ENCODE results near the gene BRPF3.

Gene BRPF3

DNA sequence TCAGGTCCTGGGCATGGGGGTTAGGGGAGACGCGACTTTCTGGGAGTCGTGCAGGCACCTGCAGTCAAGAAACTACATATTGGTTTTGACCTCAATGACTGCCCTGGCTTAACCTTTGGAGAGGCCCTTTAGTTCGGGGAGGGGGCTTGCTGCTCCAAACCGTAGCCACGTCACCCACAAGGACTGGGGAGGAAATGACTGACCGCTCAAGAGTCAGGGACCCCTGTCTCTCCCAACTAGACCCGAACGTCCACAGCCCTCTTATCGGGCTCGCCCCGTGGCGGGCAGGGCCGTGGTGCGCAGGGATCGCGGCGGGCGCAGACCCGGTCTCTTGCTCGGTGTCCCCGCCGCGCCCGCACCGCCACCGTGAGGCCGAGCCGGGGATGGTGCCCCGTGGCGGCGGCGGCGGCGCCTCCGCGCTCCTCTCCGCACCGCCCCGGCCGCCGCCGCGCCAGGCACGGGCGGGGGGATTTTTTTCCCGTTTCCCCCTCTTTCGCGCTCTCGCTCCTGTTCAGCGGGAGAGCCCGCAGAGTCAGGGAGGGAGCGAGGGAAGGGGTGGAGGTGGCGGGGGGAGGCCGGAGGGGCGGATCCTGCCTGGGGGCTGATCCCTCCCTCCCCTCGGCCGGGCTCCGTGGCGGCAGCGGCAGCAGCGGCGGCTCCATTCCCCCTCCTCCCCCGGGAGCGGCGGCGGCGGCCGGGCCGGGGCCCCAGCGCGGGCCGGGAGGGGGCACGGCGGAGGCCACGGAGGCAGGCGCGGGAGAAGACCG is at the start of gene BRPF3:
Gene BRPF3, plus strand, starts transcription at position 632 of the 767 bp plus-strand sequence. CDS start 3,579 bp downstream, outside the sequence.
- peak; percentile 75 for TF ChIP-seq ZFX (IDR thresholded peaks at IDR 0.05)
- TF ChIP-seq, protein P1, sequence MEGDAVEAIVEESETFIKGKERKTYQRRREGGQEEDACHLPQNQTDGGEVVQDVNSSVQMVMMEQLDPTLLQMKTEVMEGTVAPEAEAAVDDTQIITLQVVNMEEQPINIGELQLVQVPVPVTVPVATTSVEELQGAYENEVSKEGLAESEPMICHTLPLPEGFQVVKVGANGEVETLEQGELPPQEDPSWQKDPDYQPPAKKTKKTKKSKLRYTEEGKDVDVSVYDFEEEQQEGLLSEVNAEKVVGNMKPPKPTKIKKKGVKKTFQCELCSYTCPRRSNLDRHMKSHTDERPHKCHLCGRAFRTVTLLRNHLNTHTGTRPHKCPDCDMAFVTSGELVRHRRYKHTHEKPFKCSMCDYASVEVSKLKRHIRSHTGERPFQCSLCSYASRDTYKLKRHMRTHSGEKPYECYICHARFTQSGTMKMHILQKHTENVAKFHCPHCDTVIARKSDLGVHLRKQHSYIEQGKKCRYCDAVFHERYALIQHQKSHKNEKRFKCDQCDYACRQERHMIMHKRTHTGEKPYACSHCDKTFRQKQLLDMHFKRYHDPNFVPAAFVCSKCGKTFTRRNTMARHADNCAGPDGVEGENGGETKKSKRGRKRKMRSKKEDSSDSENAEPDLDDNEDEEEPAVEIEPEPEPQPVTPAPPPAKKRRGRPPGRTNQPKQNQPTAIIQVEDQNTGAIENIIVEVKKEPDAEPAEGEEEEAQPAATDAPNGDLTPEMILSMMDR (conservative IDR thresholded peaks at IDR 0.05), result peak; percentile 91
- peak within 1 kb of the TSS; percentile 96 for H3K27ac ChIP-seq

DNA sequence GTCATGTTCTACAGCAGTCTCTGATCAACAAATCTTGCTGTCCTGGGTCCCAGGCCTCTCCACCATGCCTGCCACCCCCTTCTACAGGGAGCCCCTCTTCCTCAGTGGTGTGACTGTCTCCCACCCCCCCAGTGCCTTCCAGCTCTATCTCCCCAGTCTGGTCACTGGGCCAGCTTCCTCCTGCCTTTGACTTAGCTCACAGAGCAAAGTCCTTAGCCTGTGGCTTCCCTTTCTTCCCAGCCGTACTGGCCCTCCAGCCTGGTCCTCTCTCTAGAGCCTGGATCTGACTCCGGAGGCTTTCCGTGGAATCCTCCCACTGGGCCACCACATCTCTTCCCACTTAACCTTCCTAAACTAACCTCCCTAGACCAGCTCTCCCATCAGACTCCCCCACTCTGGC is 49.2 kb upstream of the BRPF3 start:
- no peak overlapping the region for H3K27ac ChIP-seq
- TF ChIP-seq, protein P1 (conservative IDR thresholded peaks at IDR 0.05), result no peak
- TF ChIP-seq ZFX (IDR thresholded peaks at IDR 0.05), result no peak

DNA sequence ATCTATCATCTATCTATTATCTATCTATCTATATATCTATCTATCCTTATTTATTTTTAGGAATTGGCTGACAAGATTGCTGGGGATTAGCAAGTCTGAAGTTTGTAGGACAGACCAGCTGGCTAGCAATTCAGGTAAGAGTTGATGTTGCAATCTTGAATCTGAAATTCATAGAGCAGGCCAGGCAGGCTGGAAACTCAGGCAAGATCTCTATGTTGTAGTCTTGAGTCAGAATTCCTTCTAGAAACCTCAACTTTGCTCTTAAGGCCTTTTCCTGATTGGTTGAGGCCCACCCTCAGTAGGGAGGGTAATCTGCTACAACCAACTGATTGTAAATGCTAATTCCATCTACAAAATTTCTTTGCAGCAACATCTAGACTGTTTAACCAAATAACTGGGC is 47.1 kb upstream of the BRPF3 start:
- TF ChIP-seq, protein P1 (conservative IDR thresholded peaks at IDR 0.05), result no peak
- no peak for TF ChIP-seq ZFX (IDR thresholded peaks at IDR 0.05)
- H3K27ac ChIP-seq, result no peak overlapping the region

DNA sequence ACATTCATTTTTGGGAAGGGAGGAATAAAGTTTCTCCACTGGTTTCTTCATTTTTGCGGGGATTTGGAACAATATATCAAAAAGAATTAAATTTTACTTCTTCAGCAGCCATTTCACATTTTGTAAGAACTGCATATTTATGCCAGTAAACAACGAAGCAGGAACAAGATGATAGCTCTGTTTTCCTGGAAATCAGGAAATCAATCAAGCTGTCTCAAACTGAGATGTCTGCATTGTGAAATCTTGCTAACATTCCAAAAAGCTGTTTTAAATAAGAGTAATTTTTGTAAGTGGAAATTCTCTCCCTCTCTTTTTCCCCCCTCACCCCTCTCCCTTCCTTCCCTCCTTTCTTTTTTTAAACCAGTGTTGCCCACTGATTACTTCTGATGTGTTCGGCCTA is 46.3 kb upstream of the BRPF3 start:
- no peak overlapping the region for H3K27ac ChIP-seq
- no peak for TF ChIP-seq ZFX (IDR thresholded peaks at IDR 0.05)
- TF ChIP-seq, protein P1 (conservative IDR thresholded peaks at IDR 0.05), result no peak

DNA sequence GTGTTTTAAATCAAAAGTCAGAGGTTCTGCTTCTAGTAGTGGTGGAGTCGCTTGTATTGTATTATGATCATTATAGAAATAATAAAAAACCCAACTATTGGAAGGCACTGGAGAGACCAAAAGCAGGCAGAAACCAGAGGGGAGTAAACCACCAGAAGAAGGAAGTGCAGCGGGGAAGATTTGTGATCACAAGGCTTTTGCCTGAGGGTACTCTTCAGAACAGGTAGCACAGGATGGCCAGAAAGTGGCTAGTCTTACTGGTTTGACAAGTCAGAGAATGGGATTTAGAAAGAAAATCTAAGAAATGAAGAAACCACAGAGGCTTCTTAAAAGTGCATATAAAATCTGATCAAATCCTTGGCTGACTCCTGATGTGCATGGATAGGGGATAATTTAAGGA is 42.3 kb upstream of the BRPF3 start:
- TF ChIP-seq, protein P1 (conservative IDR thresholded peaks at IDR 0.05), result no peak
- TF ChIP-seq ZFX (IDR thresholded peaks at IDR 0.05), result no peak

DNA sequence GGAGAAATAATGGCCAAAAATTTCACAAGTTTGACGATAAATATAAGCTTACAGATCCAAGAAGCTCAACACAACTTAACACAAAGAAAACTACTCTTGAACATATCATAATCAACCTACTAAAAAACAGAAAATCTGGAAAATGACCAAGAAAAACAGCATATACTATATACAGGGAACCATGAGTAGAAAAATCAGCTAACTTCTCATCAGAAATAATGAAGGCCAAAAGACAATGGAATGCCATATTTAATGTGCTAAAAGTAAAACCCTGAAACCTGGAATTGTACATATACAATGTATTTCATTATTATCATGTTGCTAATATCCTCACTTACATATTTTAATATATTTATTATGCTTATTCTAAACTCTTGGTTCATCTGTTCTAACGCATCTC is 40.9 kb upstream of the BRPF3 start:
- no peak overlapping the region for H3K27ac ChIP-seq
- TF ChIP-seq, protein P1 (conservative IDR thresholded peaks at IDR 0.05), result no peak
- TF ChIP-seq ZFX (IDR thresholded peaks at IDR 0.05), result no peak

More for the DNA sequence above, 42.3 kb upstream of the BRPF3 start:
- H3K27ac ChIP-seq, result peak overlapping the region; percentile 61; the same call in 1 of the 2 replicates

DNA sequence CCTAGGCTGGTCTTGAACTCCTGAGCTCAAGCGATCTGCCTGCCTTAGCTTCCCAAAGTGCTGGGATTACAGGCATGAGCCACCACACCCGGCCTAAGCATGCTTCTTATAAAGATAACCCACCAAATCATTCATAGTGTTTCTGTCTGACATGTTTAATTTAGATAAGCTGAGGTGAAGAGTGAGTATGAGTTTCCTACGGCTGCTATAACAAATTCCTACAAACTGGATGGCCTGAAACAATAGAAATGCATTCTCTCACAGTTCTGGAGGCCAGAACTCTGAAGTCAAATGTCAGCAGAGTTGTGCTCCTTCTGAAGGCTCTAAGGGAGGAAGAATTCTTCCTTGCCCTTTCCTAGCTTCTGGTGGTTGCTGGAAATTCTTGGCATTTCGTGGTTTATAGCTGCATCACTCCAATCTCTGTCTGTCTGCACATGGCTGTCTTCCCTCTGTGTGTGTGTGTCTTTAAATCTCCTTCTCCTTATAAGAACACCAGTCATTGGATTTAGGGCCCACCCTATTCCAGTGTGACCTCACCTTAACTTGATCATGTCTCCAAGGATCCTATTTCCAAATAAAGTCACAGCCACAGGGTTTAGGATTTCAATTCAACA is 36.3 kb upstream of the BRPF3 start:
- TF ChIP-seq, protein P1 (conservative IDR thresholded peaks at IDR 0.05), result no peak
- no peak for TF ChIP-seq ZFX (IDR thresholded peaks at IDR 0.05)
- H3K27ac ChIP-seq, result no peak overlapping the region
